Smooth muscle cell (in vitro differentiated cells): ENCODE data around the gene RIMBP2. TPM values are rescaled to one million over a fixed set of nuclear protein-coding genes. Genes with fewer than 3 reads are reported as not detected.

ENCODE experiments used
- DNase-seq: peaks from one replicate; lab custom pipeline; 2025; ENCODE audit not compliant: unreplicated experiment; lab: John Stamatoyannopoulos, UW
- H2AFZ ChIP-seq: fragments of 200-600 bp; sonication (generic); 2 replicates; pipeline ENCODE4 v1.6.0; 2016; ENCODE audit warnings: antibody characterized with exemption, low read depth, mild to moderate bottlenecking
- H3F3A ChIP-seq: fragments of 200-600 bp; sonication (generic); 2 replicates; pipeline ENCODE4 v1.6.0; 2017; ENCODE audit warnings: antibody characterized with exemption, low read depth
- H3K27ac ChIP-seq: fragments of 200-600 bp; sonication (generic); 2 replicates; pipeline ENCODE4 v1.5.1; 2016; ENCODE audit warnings: low read depth, mild to moderate bottlenecking
- H3K27me3 ChIP-seq: fragments of 200-600 bp; sonication (generic); 2 replicates; pipeline ENCODE4 v1.6.1; 2016; ENCODE audit warnings: low read depth, mild to moderate bottlenecking
- H3K36me3 ChIP-seq: fragments of 200-600 bp; sonication (generic); 2 replicates; pipeline ENCODE4 v1.5.1; 2016; ENCODE audit warnings: low read depth
- H3K4me1 ChIP-seq: fragments of 200-600 bp; sonication (generic); 2 replicates; pipeline ENCODE4 v1.5.1; 2016; ENCODE audit warnings: low read depth
- H3K4me2 ChIP-seq: fragments of 200-600 bp; sonication (generic); 2 replicates; pipeline ENCODE4 v1.6.0; 2016; ENCODE audit warnings: mild to moderate bottlenecking
- H3K4me3 ChIP-seq: fragments of 200-600 bp; sonication (generic); 2 replicates; pipeline ENCODE4 v1.5.1; 2016; ENCODE audit warnings: mild to moderate bottlenecking
- H3K79me2 ChIP-seq: fragments of 200-600 bp; sonication (generic); 2 replicates; pipeline ENCODE4 v1.6.0; 2016; ENCODE audit warnings: low read depth, mild to moderate bottlenecking
- H3K9ac ChIP-seq: fragments of 200-600 bp; sonication (generic); 2 replicates; pipeline ENCODE4 v1.6.0; 2016; ENCODE audit warnings: low read depth
- H3K9me3 ChIP-seq: fragments of 200-600 bp; sonication (generic); replicated peaks from 2 replicates; pipeline ENCODE4 v1.5.1; 2016; ENCODE audit warnings: low read depth
- H4K20me1 ChIP-seq: fragments of 200-600 bp; sonication (generic); 2 replicates; pipeline ENCODE4 v1.6.0; 2016; ENCODE audit warnings: low read depth
- WGBS: methylation state at CpG from one replicate; pipeline ENCODE4 v1.1.7; 2016; ENCODE audit warnings: low lambda C conversion rate; 5-methylcytosine and 5-hydroxymethylcytosine counted together
- polyA plus RNA-seq: library from polyadenylated mRNA; unstranded; fragments of >200 nt; fragmentation: Nextera tagmentation; extraction: Ambion mirVana; gene quantifications from 2 replicates; pipeline ENCODE4 v1.2.1, GENCODE V29; 2016
- total RNA-seq: library from RNA; depleted of rRNA; stranded (reverse); fragments of >200 nt; gene quantifications from 2 replicates; pipeline ENCODE4 v1.2.3, GENCODE V29; 2014
- TF ChIP-seq, protein P1 (sequence below): fragments of 200-600 bp; sonication (generic); IDR thresholded peaks from 2 replicates; pipeline ENCODE4 v1.5.1; 2017; ENCODE audit warnings: borderline replicate concordance, mild to moderate bottlenecking, antibody characterized with exemption; ENCODE audit not compliant: insufficient read depth, poor library complexity, severe bottlenecking

Gene RIMBP2
- total and polyA plus RNA-seq, 2 experiments from 2014 or later = 2.3 TPM; not detected in 1

DNA sequence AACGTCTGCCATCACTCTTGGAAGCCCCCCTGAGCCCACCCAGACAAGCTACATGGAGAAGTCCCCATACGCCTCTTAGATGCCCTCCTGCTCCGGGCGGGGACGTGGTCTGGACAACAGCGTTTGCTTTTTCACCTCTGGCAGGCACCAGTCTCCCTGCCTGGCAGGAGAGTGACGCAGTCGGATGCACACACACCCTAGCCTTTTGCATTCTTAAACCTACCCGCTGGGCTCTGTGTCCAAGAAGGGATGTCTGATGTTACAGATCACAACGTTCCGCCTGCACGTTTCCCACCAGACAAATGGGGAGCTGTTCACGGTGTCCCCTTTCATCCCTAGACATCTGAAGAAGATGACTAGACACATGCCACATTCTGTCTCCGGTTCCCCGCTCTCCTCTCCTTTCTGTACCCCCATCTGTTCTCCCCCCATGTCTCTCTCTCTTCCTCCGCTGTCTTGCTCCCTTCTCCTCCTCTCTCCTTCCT is 100.2 kb downstream of the RIMBP2 start:
- Histone ChIP-seq H4K20me1 (no peaks in the 10 kb centered on the region), H3K27me3 (no peaks in the 10 kb centered on the region), H3K79me2 (no peaks in the 10 kb centered on the region), H3K36me3 (no peaks in the 10 kb centered on the region), H3K4me3 (no peak overlapping the region), H2AFZ (no peak overlapping the region), H3K4me1 (no peaks in the 10 kb centered on the region), H3K9ac (no peak overlapping the region), H3K27ac (no peak overlapping the region), H3K4me2 (no peak overlapping the region), H3K9me3 (no peaks in the 10 kb centered on the region), H3F3A (no peaks in the 10 kb centered on the region)
- WGBS = 91% methylated on average over 16 of the region's 16 CpGs
- TF ChIP-seq, protein P1, sequence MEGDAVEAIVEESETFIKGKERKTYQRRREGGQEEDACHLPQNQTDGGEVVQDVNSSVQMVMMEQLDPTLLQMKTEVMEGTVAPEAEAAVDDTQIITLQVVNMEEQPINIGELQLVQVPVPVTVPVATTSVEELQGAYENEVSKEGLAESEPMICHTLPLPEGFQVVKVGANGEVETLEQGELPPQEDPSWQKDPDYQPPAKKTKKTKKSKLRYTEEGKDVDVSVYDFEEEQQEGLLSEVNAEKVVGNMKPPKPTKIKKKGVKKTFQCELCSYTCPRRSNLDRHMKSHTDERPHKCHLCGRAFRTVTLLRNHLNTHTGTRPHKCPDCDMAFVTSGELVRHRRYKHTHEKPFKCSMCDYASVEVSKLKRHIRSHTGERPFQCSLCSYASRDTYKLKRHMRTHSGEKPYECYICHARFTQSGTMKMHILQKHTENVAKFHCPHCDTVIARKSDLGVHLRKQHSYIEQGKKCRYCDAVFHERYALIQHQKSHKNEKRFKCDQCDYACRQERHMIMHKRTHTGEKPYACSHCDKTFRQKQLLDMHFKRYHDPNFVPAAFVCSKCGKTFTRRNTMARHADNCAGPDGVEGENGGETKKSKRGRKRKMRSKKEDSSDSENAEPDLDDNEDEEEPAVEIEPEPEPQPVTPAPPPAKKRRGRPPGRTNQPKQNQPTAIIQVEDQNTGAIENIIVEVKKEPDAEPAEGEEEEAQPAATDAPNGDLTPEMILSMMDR = no peak
- DNase-seq = no peak

DNA sequence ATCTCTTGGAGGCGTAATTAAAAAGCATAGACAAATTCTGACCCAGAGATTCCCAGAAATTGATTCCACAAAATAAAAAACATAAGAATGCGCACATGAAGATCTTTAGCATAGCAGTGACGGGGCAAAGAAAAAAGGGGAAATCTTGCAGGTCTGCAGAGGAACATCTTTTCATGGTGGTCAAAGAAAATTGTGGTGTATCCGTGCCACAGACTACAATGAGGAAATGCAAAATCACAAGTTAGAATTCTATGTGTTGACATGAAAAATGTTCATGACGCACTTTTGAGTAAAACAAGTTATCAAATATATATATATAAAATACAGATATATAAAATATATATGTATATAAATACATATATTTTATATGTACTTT is 101.6 kb downstream of the RIMBP2 start:
- WGBS = 97% methylated on average over 5 of the region's 5 CpGs
- no peaks in the 10 kb centered on the region for H3K9me3 ChIP-seq

DNA sequence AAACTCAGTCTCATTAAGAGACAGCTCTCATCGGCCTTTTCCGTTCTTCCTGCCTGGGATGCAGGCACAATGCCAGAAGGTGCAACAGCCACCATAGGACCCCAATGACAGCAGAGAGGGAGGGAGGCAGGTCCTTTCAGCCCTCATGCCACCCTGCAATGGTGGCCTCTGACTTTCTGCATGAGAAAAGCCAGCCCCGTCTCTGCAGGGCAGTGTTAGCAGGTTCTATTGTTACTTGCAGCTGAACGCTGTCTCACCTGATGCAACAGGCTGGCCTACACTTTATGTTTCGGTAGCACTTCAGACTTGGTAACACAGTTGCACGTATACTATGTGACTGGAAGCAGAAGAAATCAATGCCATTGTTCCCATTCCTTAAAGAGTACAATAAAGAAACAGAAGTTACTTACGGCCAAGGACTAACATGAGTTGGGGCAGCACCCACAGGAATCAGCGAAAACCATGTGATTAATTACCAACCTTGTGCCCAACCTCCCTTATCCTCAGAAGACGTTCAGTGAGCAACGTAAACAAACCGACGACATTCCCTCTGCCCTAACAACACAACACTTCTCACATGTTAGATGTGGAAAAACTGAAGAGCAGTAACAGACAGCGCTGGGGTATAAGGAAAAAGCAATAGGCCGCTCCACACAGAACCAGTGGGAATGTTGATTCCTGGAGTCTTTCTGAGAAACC is 102.1 kb downstream of the RIMBP2 start:
- Histone ChIP-seq H3F3A (no peaks in the 10 kb centered on the region), H3K4me3 (no peak overlapping the region), H2AFZ (no peak overlapping the region), H3K27ac (no peak overlapping the region), H3K79me2 (no peaks in the 10 kb centered on the region), H3K4me1 (no peaks in the 10 kb centered on the region), H3K9me3 (no peaks in the 10 kb centered on the region), H3K27me3 (no peaks in the 10 kb centered on the region), H3K4me2 (no peak overlapping the region), H4K20me1 (no peaks in the 10 kb centered on the region), H3K9ac (no peak overlapping the region), H3K36me3 (no peaks in the 10 kb centered on the region)
- WGBS = 85% methylated on average over 14 of the region's 14 CpGs
- no peak for DNase-seq
- TF ChIP-seq, protein P1 = no peak

More for the DNA sequence above, 101.6 kb downstream of the RIMBP2 start:
- no peak overlapping the region for H2AFZ ChIP-seq
- H3K4me1 ChIP-seq = no peaks in the 10 kb centered on the region
- no peaks in the 10 kb centered on the region for H3K79me2 ChIP-seq
- H3F3A ChIP-seq = no peaks in the 10 kb centered on the region
- H4K20me1 ChIP-seq = no peaks in the 10 kb centered on the region
- DNase-seq = no peak
- TF ChIP-seq, protein P1 = no peak
- no peak overlapping the region for H3K4me3 ChIP-seq
- H3K4me2 ChIP-seq = no peak overlapping the region
- no peaks in the 10 kb centered on the region for H3K36me3 ChIP-seq
- no peak overlapping the region for H3K9ac ChIP-seq
- no peaks in the 10 kb centered on the region for H3K27me3 ChIP-seq
- no peak overlapping the region for H3K27ac ChIP-seq

DNA sequence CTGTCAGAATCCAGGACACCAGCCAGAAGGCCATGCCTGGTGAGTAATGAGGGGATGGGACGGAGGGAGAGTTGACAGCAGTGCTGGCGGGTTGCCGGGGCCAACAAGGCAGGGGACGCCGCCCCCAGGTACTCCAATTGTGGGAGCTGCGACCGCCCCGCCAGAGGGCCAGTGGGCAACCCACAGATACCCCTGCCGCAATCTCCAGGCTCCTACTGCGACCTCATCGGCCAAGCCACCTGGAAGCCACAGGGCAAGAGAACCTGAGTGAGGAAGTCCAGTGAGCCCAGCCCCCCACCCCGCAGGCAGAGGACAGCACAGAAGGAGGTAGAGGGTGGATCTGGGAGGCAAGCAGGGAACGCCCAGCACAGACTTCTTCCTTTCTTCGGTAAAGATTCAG is 103.0 kb downstream of the RIMBP2 start:
- Histone ChIP-seq H3K4me3 (no peak overlapping the region), H3K9me3 (no peaks in the 10 kb centered on the region), H3K79me2 (no peaks in the 10 kb centered on the region), H3K27ac (no peak overlapping the region), H3K36me3 (no peaks in the 10 kb centered on the region), H2AFZ (no peak overlapping the region), H3K4me1 (no peaks in the 10 kb centered on the region), H3K9ac (no peak overlapping the region), H3K4me2 (no peak overlapping the region), H3F3A (no peaks in the 10 kb centered on the region), H4K20me1 (no peaks in the 10 kb centered on the region), H3K27me3 (no peaks in the 10 kb centered on the region)
- WGBS = 88% methylated on average over 14 of the region's 14 CpGs
- no peak for DNase-seq
- TF ChIP-seq, protein P1 = no peak
